Keratinocyte (primary cell): ENCODE data around the gene LRCOL1. TPM values are rescaled to one million over a fixed set of nuclear protein-coding genes. Genes with fewer than 3 reads are reported as not detected.

Source experiments
- DNase-seq: peaks from one replicate; pipeline ENCODE4 v3.0.0-alpha.2; 2011; ENCODE audit warnings: low read depth, missing footprints, low spot score
- FAIRE-seq: peaks from 2 replicates; lab custom pipeline; 2011; peaks lifted over from hg19 to GRCh38; lab: Jason Lieb, UNC
- H2AFZ ChIP-seq: 2 replicates; pipeline ENCODE4 v1.6.0; 2012; ENCODE audit warnings: low read length, control low read depth, inconsistent platforms; ENCODE audit not compliant: control insufficient read depth
- H3K27ac ChIP-seq: 2 replicates; pipeline ENCODE4 v1.5.1; 2011; ENCODE audit warnings: low read length; ENCODE audit not compliant: control insufficient read depth, insufficient read depth
- H3K27me3 ChIP-seq: 3 replicates; pipeline ENCODE4 v1.6.0; 2011; ENCODE audit warnings: low read length; ENCODE audit not compliant: control insufficient read depth, insufficient read depth; ENCODE audit errors: extremely low read depth
- H3K36me3 ChIP-seq, 2 experiments: 2 replicates in 1 of 2; 3 replicates in 1 of 2; pipeline ENCODE4 v1.5.1; 2011; ENCODE audit warnings: low read length in 2 of 2, mild to moderate bottlenecking in 1 of 2; ENCODE audit not compliant: control insufficient read depth in 2 of 2, insufficient read depth in 2 of 2; ENCODE audit errors: extremely low read depth in 1 of 2
- H3K4me1 ChIP-seq: 3 replicates; pipeline ENCODE4 v1.5.1; 2011; ENCODE audit warnings: low read length; ENCODE audit not compliant: control insufficient read depth, insufficient read depth; ENCODE audit errors: extremely low read depth
- H3K4me2 ChIP-seq: 3 replicates; pipeline ENCODE4 v1.6.0; 2011; ENCODE audit warnings: low read depth, low read length; ENCODE audit not compliant: control insufficient read depth, insufficient read depth; ENCODE audit errors: extremely low read depth
- H3K4me3 ChIP-seq, 3 experiments: fragments of 200-600 bp in 1 of 3; sonication (generic) in 1 of 3; 2 replicates in 2 of 3; 3 replicates in 1 of 3; pipeline ENCODE4 v1.5.1; 2011 to 2016; ENCODE audit warnings: low read length in 3 of 3, mild to moderate bottlenecking in 3 of 3, control low read depth in 2 of 3, inconsistent platforms in 1 of 3, low read depth in 1 of 3, mixed read lengths in 1 of 3, mixed run types in 1 of 3, moderate library complexity in 1 of 3; ENCODE audit not compliant: control insufficient read depth in 2 of 3, insufficient read depth in 2 of 3; ENCODE audit errors: extremely low read depth in 1 of 3
- H3K79me2 ChIP-seq: 2 replicates; pipeline ENCODE4 v1.6.0; 2012; ENCODE audit warnings: low read length; ENCODE audit not compliant: control insufficient read depth, insufficient read depth
- H3K9ac ChIP-seq: 3 replicates; pipeline ENCODE4 v1.6.0; 2011; ENCODE audit warnings: low read length; ENCODE audit not compliant: control insufficient read depth, insufficient read depth; ENCODE audit errors: extremely low read depth
- H3K9me1 ChIP-seq: 3 replicates; pipeline ENCODE4 v1.6.0; 2011; ENCODE audit warnings: low read length; ENCODE audit not compliant: control insufficient read depth, insufficient read depth; ENCODE audit errors: extremely low read depth
- H3K9me3 ChIP-seq: 2 replicates; pipeline ENCODE4 v1.5.1; 2012; ENCODE audit warnings: low read depth, low read length; ENCODE audit not compliant: control insufficient read depth
- H4K20me1 ChIP-seq: 3 replicates; pipeline ENCODE4 v1.6.0; 2011; ENCODE audit warnings: low read length; ENCODE audit not compliant: control insufficient read depth, insufficient read depth; ENCODE audit errors: extremely low read depth
- CTCF ChIP-seq, 3 experiments: IDR thresholded peaks in 1 of 3; conservative IDR thresholded peaks in 1 of 3; optimal IDR thresholded peaks in 1 of 3; 2 replicates in 2 of 3; 3 replicates in 1 of 3; pipeline versions ENCODE3 to v1.5.1; 2011; ENCODE audit warnings: low read length in 3 of 3, mild to moderate bottlenecking in 3 of 3, moderate library complexity in 2 of 3, control low read depth in 1 of 3, inconsistent platforms in 1 of 3; ENCODE audit not compliant: insufficient read depth in 2 of 3; ENCODE audit errors: extremely low read depth in 1 of 3
- EZH2 ChIP-seq: IDR thresholded peaks from one replicate; pipeline ENCODE4 v1.6.1; 2012; ENCODE audit warnings: inconsistent platforms, mild to moderate bottlenecking, low read length, moderate library complexity
- dilution Hi-C: fragments of 300-500 bp; cut with MboI; formaldehyde crosslinking; loops from one replicate; pipeline ENCODE4 v1.7.0; 2020; ENCODE audit warnings: low sequenced_read_pairs; ENCODE audit not compliant: extremely low pct_ligation_motif_present
- polyA plus RNA-seq, 5 experiments: library from polyadenylated mRNA; depleted of rRNA in 3 of 5; stranded (reverse) in 3 of 5; stranded (forward) in 1 of 5; unstranded in 1 of 5; fragments of >200 nt; gene quantifications; 1 replicate in 1 of 5; 2 replicates in 3 of 5; 3 replicates in 1 of 5; pipeline versions ENCODE4 v1.2.1 to v1.2.3, GENCODE V29; 2011 to 2012; ENCODE audit warnings: missing spikeins in 2 of 5, low read depth in 1 of 5, low replicate concordance in 1 of 5

LRCOL1 gene
- polyA plus RNA-seq, 1 donor (not counting 4 experiments of a cell fraction or from before 2014, with no cell fraction given) = not detected

DNA sequence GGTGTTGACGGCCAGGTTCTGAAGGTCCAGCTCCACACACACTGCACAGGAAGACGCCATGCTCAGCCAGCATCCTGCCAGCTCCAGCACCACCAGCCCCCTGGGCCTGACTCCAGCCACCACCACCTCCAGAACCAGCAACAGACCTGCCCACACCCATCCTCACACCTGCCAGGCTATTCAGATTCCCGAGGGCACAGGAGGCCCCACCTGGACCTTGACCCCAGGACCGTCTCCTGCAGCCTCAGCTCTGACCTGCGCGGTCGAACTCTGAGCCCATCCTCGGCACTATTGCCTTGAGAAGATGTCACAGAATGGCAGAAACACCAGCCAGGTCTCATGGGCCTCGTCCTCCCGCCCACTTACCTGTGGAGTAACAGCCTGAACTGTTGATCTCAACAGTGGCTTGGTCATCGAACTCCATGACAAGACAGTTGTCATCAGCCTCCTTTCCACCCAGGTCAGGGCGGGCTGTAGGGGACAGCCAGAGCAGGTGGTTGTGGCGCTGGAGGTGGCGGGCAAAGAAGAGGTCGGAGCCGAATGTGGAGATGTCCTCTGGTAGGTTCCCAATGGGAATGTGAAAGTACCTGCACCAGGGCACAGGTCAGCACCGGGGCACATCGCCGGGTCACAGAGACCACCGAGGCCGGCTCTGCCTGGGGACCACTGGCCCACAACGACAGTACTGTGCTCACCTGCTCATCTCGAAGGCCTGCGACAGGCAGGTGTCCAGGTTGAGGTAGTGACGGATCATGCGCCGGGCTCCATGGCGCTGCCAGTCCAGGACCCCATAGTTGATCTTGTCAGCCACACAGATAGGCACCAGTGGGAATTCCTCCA is 31.6 kb upstream of the LRCOL1 start:
- Histone ChIP-seq H3K4me1 (no peaks in the 10 kb centered on the region), H3K9me1 (no peaks in the 10 kb centered on the region), H3K36me3 (peaks cover 17 to 20% of the 10 kb centered on the region in 2 experiments), H3K9ac (no peak overlapping the region), H3K4me3 (no peak overlapping the region), H3K27ac (no peak overlapping the region), H3K79me2 (no peaks in the 10 kb centered on the region), H3K27me3 (no peaks in the 10 kb centered on the region), H4K20me1 (peaks cover 4% of the 10 kb centered on the region), H2AFZ (no peak overlapping the region), H3K9me3 (no peaks in the 10 kb centered on the region), H3K4me2 (no peak overlapping the region)
- TF ChIP-seq EZH2 = no peak
- TF ChIP-seq CTCF (optimal IDR thresholded peaks at IDR 0.05 in 1 of 3, IDR thresholded peaks at IDR 0.05 in 1 of 3, conservative IDR thresholded peaks at IDR 0.05 in 1 of 3; ENCODE audit: extremely low read depth in 1 of 3, insufficient read depth in 2 of 3, low read length in 3 of 3) = no peak
- DNase-seq = no peak
- no peak for FAIRE-seq
- dilution Hi-C loops = no loop called here

GRCh38 chr12:132640936-132641335 is 30.6 kb upstream of the LRCOL1 start:
- H2AFZ ChIP-seq = no peak overlapping the region
- H3K36me3 ChIP-seq = peaks cover 17% of the 10 kb centered on the region in 2 experiments
- H3K4me1 ChIP-seq = no peaks in the 10 kb centered on the region
- FAIRE-seq (no peak), DNase-seq (no peak)
- no peaks in the 10 kb centered on the region for H3K9me3 ChIP-seq
- H3K27ac ChIP-seq = no peak overlapping the region
- H3K9me1 ChIP-seq = no peaks in the 10 kb centered on the region
- no peaks in the 10 kb centered on the region for H3K27me3 ChIP-seq
- H4K20me1 ChIP-seq = peaks cover 4% of the 10 kb centered on the region
- H3K9ac ChIP-seq = no peak overlapping the region
- no peaks in the 10 kb centered on the region for H3K79me2 ChIP-seq
- no peak overlapping the region for H3K4me2 ChIP-seq
- no peak for TF ChIP-seq EZH2
- dilution Hi-C loops = no loop called here
- H3K4me3 ChIP-seq = no peak overlapping the region
